Muscle layer of duodenum (tissue), 2 donors: Measurements from ENCODE around the gene HK1.
"Not testable (repeated sequence)": the region's sequence is repeated elsewhere in the genome, so short reads cannot be mapped to it uniquely, and the experiment has no call there.

Source experiments
- H3K27ac ChIP-seq: one replicate; pipeline ENCODE4 v1.7.0; 2013; ENCODE audit warnings: mild to moderate bottlenecking, low read length
- H3K27me3 ChIP-seq: one replicate; pipeline ENCODE4 v1.7.0; 2013; ENCODE audit warnings: low read depth, mild to moderate bottlenecking, control low read depth, low read length
- H3K36me3 ChIP-seq, 2 donors: one replicate each; pipeline ENCODE4 v1.7.0; 2013; ENCODE audit warnings: low read length in 2 of 2, control low read depth in 1 of 2, mild to moderate bottlenecking in 1 of 2; ENCODE audit not compliant: insufficient read depth in 2 of 2, control insufficient read depth in 1 of 2
- H3K4me1 ChIP-seq, 2 donors: one replicate each; pipeline ENCODE4 v1.7.0; 2013; ENCODE audit warnings: low read length in 2 of 2, mild to moderate bottlenecking in 2 of 2, control low read depth in 1 of 2, moderate library complexity in 1 of 2; ENCODE audit not compliant: insufficient read depth in 2 of 2, control insufficient read depth in 1 of 2
- H3K4me3 ChIP-seq, 2 donors: one replicate each; pipeline ENCODE4 v1.7.0; 2013; ENCODE audit warnings: low read length in 2 of 2, low read depth in 1 of 2, mild to moderate bottlenecking in 1 of 2
- H3K9me3 ChIP-seq, 2 donors: one replicate each; pipeline ENCODE4 v1.7.0; 2013; ENCODE audit warnings: low read length in 2 of 2, control low read depth in 1 of 2, mild to moderate bottlenecking in 1 of 2; ENCODE audit not compliant: control insufficient read depth in 1 of 2
- donor health status: healthy.

HK1 gene

GRCh38 chr10:69242040-69242851 lies 36.0 kb upstream of the HK1 start:
- Histone ChIP-seq H3K9me3 (no peaks in the 10 kb centered on the region), H3K36me3 (no peaks in the 10 kb centered on the region), H3K4me1 (peaks cover 0 to 4% of the 10 kb centered on the region in 2 donors), H3K4me3 (no peak overlapping the region), H3K27ac (no peak overlapping the region), H3K27me3 (no peaks in the 10 kb centered on the region)

- no peaks in the 10 kb centered on the region for H3K9me3 ChIP-seq
- H3K27me3 ChIP-seq = no peaks in the 10 kb centered on the region
- H3K4me3 ChIP-seq = no peak overlapping the region
- no peak overlapping the region for H3K27ac ChIP-seq
- peaks cover 0 to 4% of the 10 kb centered on the region in 2 donors for H3K4me1 ChIP-seq
- no peaks in the 10 kb centered on the region for H3K36me3 ChIP-seq
These were observed 35.5 kb upstream of the HK1 start for GRCh38 chr10:69242852-69243212.

GRCh38 chr10:69243817-69244216 lies 34.5 kb upstream of the HK1 start:
- Histone ChIP-seq H3K4me1 (peaks cover 0 to 4% of the 10 kb centered on the region in 2 donors), H3K27me3 (no peaks in the 10 kb centered on the region), H3K9me3 (no peaks in the 10 kb centered on the region), H3K36me3 (no peaks in the 10 kb centered on the region), H3K4me3 (no peak overlapping the region), H3K27ac (no peak overlapping the region)

- Histone ChIP-seq H3K4me1 (no peaks in the 10 kb centered on the region), H3K27ac (no peak overlapping the region), H3K9me3 (no peaks in the 10 kb centered on the region), H3K36me3 (no peaks in the 10 kb centered on the region), H3K4me3 (no peak overlapping the region), H3K27me3 (no peaks in the 10 kb centered on the region)
These were observed 32.3 kb upstream of the HK1 start for GRCh38 chr10:69246036-69246435.

- no peak overlapping the region for H3K4me3 ChIP-seq
- H3K4me1 ChIP-seq = no peaks in the 10 kb centered on the region
- no peaks in the 10 kb centered on the region for H3K9me3 ChIP-seq
- H3K27me3 ChIP-seq = no peaks in the 10 kb centered on the region
- H3K27ac ChIP-seq = no peak overlapping the region
- H3K36me3 ChIP-seq = no peaks in the 10 kb centered on the region
These were observed 31.5 kb upstream of the HK1 start for GRCh38 chr10:69246581-69247312.

GRCh38 chr10:69247313-69247710 lies 31.0 kb upstream of the HK1 start:
- Histone ChIP-seq H3K36me3 (no peaks in the 10 kb centered on the region), H3K27ac (no peak overlapping the region), H3K4me1 (no peaks in the 10 kb centered on the region), H3K9me3 (no peaks in the 10 kb centered on the region), H3K4me3 (no peak overlapping the region), H3K27me3 (no peaks in the 10 kb centered on the region)

- no peak overlapping the region for H3K27ac ChIP-seq
- H3K9me3 ChIP-seq = no peaks in the 10 kb centered on the region
- no peaks in the 10 kb centered on the region for H3K27me3 ChIP-seq
- H3K4me1 ChIP-seq = no peaks in the 10 kb centered on the region
- peaks cover 0 to 1% of the 10 kb centered on the region in 2 donors for H3K36me3 ChIP-seq
- no peak overlapping the region for H3K4me3 ChIP-seq
These were observed 30.1 kb upstream of the HK1 start for GRCh38 chr10:69248117-69248730.

GRCh38 chr10:69250041-69250440 lies 28.3 kb upstream of the HK1 start:
- Histone ChIP-seq H3K36me3 (peaks cover 0 to 6% of the 10 kb centered on the region in 2 donors), H3K27ac (no peak overlapping the region), H3K9me3 (no peaks in the 10 kb centered on the region), H3K4me1 (no peaks in the 10 kb centered on the region), H3K27me3 (no peaks in the 10 kb centered on the region), H3K4me3 (no peak overlapping the region)

GRCh38 chr10:69251417-69251816 lies 26.9 kb upstream of the HK1 start:
- not testable (repeated sequence) for H3K27ac ChIP-seq, H3K4me1 ChIP-seq

GRCh38 chr10:69253171-69253570 lies 25.1 kb upstream of the HK1 start:
- H3K4me3 ChIP-seq = no peak overlapping the region
- no peak overlapping the region for H3K27ac ChIP-seq
- no peaks in the 10 kb centered on the region for H3K27me3 ChIP-seq
- H3K4me1 ChIP-seq = no peaks in the 10 kb centered on the region
- H3K9me3 ChIP-seq = no peaks in the 10 kb centered on the region
- peaks cover 0 to 14% of the 10 kb centered on the region in 2 donors for H3K36me3 ChIP-seq

More at GRCh38 chr10:69251417-69251816, 26.9 kb upstream of the HK1 start:
- not testable (repeated sequence) for H3K36me3 ChIP-seq, H3K9me3 ChIP-seq, H3K4me3 ChIP-seq, H3K27me3 ChIP-seq

GRCh38 chr10:69254877-69255276 lies 23.4 kb upstream of the HK1 start:
- Histone ChIP-seq H3K27me3 (no peaks in the 10 kb centered on the region), H3K9me3 (no peaks in the 10 kb centered on the region), H3K36me3 (peaks cover 0 to 14% of the 10 kb centered on the region in 2 donors), H3K4me3 (no peak overlapping the region), H3K27ac (no peak overlapping the region), H3K4me1 (no peaks in the 10 kb centered on the region)
